ENCODE data around the gene TBL1Y. TPM values are rescaled to one million over a fixed set of nuclear protein-coding genes. Genes with fewer than 3 reads are reported as not detected.

The TBL1Y gene
- total RNA-seq (2022; extraction: Qiagen RNA extraction): not detected in 5 replicates

DNA sequence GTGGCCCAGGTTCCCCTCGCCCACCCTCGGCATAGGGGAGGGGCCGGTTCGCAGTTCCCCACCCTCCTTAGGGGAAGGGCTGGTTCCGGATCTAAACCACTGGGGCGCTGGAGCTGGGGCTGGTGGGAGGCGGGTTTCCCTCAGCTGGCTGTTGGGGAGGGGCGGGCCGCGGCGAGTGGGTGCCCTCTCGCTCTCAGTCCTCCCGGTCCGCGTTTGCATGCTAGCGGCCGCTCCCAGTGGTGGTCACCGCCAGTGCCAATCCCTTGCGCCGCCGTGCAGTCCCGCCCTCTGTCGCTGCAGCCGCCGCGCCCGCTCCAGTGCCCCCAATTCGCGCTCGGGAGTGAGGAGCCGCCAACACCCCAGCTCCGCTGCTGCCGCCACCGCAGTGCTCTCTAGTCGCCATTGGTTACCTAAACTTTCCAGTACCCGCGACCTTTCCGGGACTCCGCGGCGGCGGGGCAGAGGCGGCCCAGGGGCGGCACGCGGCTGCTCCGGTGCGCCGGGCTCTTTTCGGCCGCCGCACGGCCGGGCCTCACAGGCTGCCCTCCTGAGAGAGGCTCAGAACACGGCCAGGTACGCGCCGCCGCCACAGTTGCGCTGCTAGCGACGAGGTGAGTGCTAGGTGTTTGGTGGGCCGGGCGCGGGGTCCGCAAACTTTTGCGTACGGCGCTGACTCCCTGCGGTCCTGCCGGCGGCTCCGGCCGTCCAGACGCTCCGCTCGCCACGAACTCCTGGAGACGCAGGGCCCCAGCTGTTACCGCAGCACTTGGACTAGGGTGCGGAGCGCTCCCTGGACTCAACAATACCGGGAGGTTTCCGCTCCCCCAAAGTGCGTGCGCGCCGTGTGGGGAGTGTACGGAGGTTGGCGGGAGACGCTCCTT lies at the start of gene TBL1Y:
TBL1Y (plus strand) TSS at position 326 of the 881 bp plus-strand sequence. CDS start 114,388 bp downstream, outside the sequence.

GRCh38 chrY:6911253-6911881 lies 870 bp downstream of the TBL1Y start, which contains the start of gene AMELY:
AMELY (minus strand) TSS chrY:6911752; CDS start chrY:6872608, 39,144 bp downstream.

Other genes starting within 250 kb of the TBL1Y start
- not detected in 5 replicates for gene AMELY, start 1.1 kb downstream of the TBL1Y start, total RNA-seq (2022; extraction: Qiagen RNA extraction)

Measured in A549 treated with CORT108297 at 1 μM for 4 hours (cell line).